Thymus (tissue), 11 donors: Measurements from ENCODE around the gene CIT. TPM values are rescaled to one million over a fixed set of nuclear protein-coding genes. Genes with fewer than 3 reads are reported as not detected.

Source experiments
- DNase-seq, 9 donors: peaks; one replicate each; pipeline ENCODE4 v3.0.0-alpha.2; 2013; ENCODE audit warnings: low spot score in 9 of 9, low read depth in 6 of 9, missing footprints in 1 of 9
- H3K27ac ChIP-seq, 2 donors: one replicate each; pipeline ENCODE4 v1.5.1; 2013; ENCODE audit warnings: control low read depth in 1 of 2, low read depth in 1 of 2, low read length in 1 of 2, mild to moderate bottlenecking in 1 of 2, moderate library complexity in 1 of 2
- H3K27me3 ChIP-seq, 2 donors: one replicate each; pipeline ENCODE4 v1.5.1; 2013; ENCODE audit warnings: low read length in 1 of 2; ENCODE audit not compliant: control insufficient read depth in 2 of 2, insufficient read depth in 1 of 2
- H3K36me3 ChIP-seq, 2 donors: one replicate each; pipeline ENCODE4 v1.5.1; 2013; ENCODE audit warnings: low read length in 1 of 2, mild to moderate bottlenecking in 1 of 2, moderate library complexity in 1 of 2; ENCODE audit not compliant: control insufficient read depth in 2 of 2, insufficient read depth in 2 of 2
- H3K4me1 ChIP-seq, 2 donors: one replicate each; pipeline ENCODE4 v1.5.1; 2013; ENCODE audit warnings: low read length in 2 of 2; ENCODE audit not compliant: control insufficient read depth in 2 of 2, insufficient read depth in 2 of 2
- H3K4me3 ChIP-seq, 2 donors: one replicate each; pipeline ENCODE4 v1.5.1; 2013; ENCODE audit warnings: low read length in 2 of 2, control low read depth in 1 of 2, mild to moderate bottlenecking in 1 of 2
- H3K9me3 ChIP-seq, 2 donors: one replicate each; pipeline ENCODE4 v1.5.1; 2013; ENCODE audit warnings: low read length in 1 of 2, mild to moderate bottlenecking in 1 of 2; ENCODE audit not compliant: control insufficient read depth in 2 of 2, insufficient read depth in 1 of 2
- WGBS: extraction: QIAGEN DNeasy Blood & Tissue Kit; methylation state at CpG from one replicate; pipeline ENCODE4 v1.1.7; 2013; 5-methylcytosine and 5-hydroxymethylcytosine counted together
- polyA plus RNA-seq: library from polyadenylated mRNA; stranded (reverse); fragments of 200-250 nt; gene quantifications from one replicate; pipeline ENCODE4 v1.2.3, GENCODE V29; 2013
- total RNA-seq: library from RNA; stranded (reverse); fragments of 120-200 nt; gene quantifications from one replicate; pipeline ENCODE4 v1.2.4, GENCODE V29; 2013
- donor health status: healthy.

The CIT gene
- total and polyA plus RNA-seq, 2 donors, result 2.6 to 9.1 TPM

DNA sequence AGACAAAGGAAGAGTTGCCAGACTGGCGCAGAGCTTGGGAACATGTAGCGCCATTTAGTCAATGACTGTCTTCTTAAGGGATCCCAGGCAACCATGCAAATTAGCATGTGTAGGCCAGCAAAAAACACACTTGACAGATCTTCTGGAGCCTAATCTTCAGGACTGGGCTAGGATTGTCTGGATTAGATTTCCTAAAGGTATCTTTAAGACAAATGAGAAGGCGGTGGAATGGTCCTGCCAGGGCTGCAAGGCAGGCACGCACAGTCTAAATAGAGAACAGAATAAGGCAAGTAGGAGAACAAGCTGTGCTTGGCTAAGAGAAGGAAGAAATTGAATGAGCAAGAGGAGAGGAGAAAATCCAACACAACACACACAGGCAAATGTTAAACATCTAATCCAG lies 80.0 kb downstream of the CIT start:
- Histone ChIP-seq H3K4me3 (no peak overlapping the region), H3K9me3 (no peaks in the 10 kb centered on the region), H3K27me3 (no peaks in the 10 kb centered on the region), H3K4me1 (no peaks in the 10 kb centered on the region), H3K27ac (no peak overlapping the region), H3K36me3 (peaks cover 26 to 46% of the 10 kb centered on the region in 2 donors)
- whole genome bisulfite sequencing, result over 99% methylated on average over 4 of the region's 4 CpGs
- no peak for DNase-seq

DNA sequence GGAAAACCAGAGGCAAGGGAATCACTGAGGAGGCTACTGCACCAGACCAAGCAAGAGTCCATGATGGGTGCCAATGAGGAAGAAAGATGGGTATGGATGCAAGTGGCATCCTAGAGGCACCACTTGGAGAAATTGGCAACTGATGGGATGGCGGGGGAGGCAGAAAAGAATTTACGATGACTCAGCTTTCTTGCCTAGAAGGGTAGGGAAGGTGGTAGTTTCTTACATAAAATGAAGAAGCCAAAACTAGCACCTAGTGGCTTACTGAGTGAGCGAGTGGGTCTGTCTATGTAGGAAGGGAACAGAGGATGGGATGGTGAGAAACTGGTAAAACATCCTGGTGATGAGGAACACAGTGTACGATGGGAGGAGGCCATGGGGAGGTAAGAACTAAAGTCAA lies 80.8 kb downstream of the CIT start:
- Histone ChIP-seq H3K27me3 (no peaks in the 10 kb centered on the region), H3K27ac (no peak overlapping the region), H3K9me3 (no peaks in the 10 kb centered on the region), H3K36me3 (peaks cover 20 to 46% of the 10 kb centered on the region in 2 donors), H3K4me1 (no peaks in the 10 kb centered on the region), H3K4me3 (no peak overlapping the region)
- DNase-seq, result no peak
- 97% methylated on average over 4 of the region's 4 CpGs for WGBS

DNA sequence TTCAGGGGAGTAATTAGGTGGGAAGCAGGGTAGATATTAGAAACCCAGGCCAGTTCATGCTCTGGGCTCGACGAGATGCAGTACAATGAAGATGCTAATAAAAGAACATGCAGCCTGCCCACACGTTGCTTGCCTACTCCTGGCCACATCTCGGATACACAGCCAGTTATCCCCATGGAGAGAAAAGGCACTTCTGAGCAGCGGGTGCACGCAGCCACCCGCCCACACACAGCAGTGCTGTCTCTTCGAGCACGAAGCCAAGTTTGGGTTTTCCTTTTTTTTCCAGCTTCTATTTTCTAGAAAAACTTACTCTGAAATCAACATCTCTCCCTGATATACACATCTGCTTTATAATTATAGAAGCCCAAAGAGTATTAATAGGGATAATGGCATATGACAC lies 85.7 kb downstream of the CIT start:
- Histone ChIP-seq H3K9me3 (no peaks in the 10 kb centered on the region), H3K4me3 (no peak overlapping the region), H3K27me3 (no peaks in the 10 kb centered on the region), H3K27ac (no peak overlapping the region), H3K4me1 (no peaks in the 10 kb centered on the region), H3K36me3 (peaks cover 18 to 24% of the 10 kb centered on the region in 2 donors)
- DNase-seq, result no peak
- 98% methylated on average over 9 of the region's 9 CpGs for WGBS

DNA sequence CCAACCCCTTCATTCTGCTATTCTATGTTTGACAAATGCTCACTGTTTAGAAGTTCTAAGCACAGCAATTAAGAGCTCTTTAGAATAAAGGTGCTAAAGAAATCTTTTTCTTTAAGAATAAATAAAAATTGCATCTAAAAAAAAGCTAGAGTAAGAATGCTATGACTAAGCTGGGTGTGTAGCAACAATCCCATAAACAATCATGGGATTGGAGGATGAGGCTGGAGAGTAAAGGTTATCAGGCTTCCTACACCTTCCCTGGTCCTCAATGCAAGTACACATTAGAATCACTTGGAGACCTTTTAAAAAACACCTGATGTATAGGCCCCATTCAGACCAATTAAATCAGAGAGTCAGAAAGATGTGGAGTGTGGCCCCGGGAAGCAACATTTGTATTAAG lies 88.3 kb downstream of the CIT start:
- WGBS, result 98% methylated on average over 1 of the region's 1 CpG
- Histone ChIP-seq H3K27ac (no peak overlapping the region), H3K4me3 (no peak overlapping the region), H3K36me3 (peaks cover 20% of the 10 kb centered on the region in 2 donors), H3K27me3 (no peaks in the 10 kb centered on the region), H3K4me1 (no peaks in the 10 kb centered on the region), H3K9me3 (no peaks in the 10 kb centered on the region)
- DNase-seq, result no peak

DNA sequence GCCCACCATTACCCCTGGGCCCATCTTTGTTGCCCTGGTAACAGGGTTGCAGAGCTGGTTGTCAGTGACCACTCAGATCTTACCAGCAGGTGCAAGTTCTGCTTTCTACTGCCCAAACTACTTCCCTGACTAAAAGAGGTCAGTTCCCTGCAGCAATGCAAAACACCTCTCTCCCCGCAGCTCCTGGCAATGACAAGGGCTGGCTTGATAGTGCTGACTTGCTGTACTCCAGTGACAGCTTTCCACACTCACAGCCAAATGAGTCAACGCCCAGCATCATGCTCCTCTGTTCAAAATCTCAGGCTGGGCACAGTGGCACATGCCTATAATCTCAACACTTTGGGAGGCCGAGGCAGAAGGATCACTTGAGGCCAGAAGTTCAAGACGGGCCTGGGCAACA lies 90.6 kb downstream of the CIT start:
- Histone ChIP-seq H3K4me1 (no peaks in the 10 kb centered on the region), H3K27ac (no peak overlapping the region), H3K9me3 (no peaks in the 10 kb centered on the region), H3K4me3 (no peak overlapping the region), H3K27me3 (no peaks in the 10 kb centered on the region), H3K36me3 (peaks cover 33 to 36% of the 10 kb centered on the region in 2 donors)
- no peak for DNase-seq
- WGBS, result 98% methylated on average over 4 of the region's 4 CpGs

DNA sequence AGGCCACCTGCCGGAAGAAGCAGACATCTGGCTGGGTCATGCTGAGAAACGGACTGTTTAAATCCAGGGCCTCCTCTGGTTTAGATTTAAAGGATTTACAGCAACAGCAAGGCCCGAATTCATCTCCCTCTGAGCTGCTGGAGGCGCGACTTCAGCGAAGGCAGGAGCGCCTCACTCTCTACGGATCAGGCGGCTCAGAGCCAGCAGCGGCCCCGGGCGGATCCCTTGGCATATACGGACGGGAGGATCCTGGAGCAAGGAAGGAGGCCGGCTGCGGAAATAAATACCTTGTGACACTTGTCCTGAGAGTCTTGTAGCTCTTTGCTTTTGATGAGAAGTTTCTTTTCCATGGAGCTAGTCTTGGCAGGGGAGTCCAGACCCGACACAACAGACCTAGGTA lies 92.4 kb downstream of the CIT start:
- no peaks in the 10 kb centered on the region for H3K27me3 ChIP-seq

DNA sequence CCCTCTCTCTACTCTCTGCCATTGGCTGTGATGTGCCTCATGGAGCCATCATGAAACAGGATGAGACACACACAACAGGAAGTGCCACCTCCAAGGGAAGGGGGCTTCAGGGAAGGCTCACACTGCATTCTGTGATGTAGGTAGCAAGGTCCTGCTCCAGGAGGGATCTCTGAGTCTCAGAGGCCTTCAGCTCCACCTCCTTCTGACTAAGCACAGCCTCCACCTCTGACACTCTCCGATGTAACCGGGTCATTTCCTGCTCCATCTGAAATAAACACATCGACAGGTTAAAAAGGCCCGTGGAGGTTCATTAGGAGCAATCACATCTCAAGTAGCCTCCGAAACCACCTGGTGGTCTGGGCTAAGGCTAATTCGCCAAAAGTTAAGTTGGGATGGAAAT lies 93.3 kb downstream of the CIT start:
- Histone ChIP-seq H3K4me1 (no peaks in the 10 kb centered on the region), H3K4me3 (no peak overlapping the region), H3K27ac (no peak overlapping the region), H3K9me3 (no peaks in the 10 kb centered on the region), H3K27me3 (no peaks in the 10 kb centered on the region), H3K36me3 (peaks cover 41 to 44% of the 10 kb centered on the region in 2 donors)
- DNase-seq, result no peak
- 97% methylated on average over 6 of the region's 6 CpGs for WGBS

More for the DNA sequence above, 92.4 kb downstream of the CIT start:
- no peak overlapping the region for H3K27ac ChIP-seq
- no peak overlapping the region for H3K4me3 ChIP-seq
- H3K36me3 ChIP-seq, result peaks cover 39 to 42% of the 10 kb centered on the region in 2 donors
- H3K4me1 ChIP-seq, result no peaks in the 10 kb centered on the region
- H3K9me3 ChIP-seq, result no peaks in the 10 kb centered on the region
- no peak for DNase-seq
- 99% methylated on average over 17 of the region's 17 CpGs for WGBS

DNA sequence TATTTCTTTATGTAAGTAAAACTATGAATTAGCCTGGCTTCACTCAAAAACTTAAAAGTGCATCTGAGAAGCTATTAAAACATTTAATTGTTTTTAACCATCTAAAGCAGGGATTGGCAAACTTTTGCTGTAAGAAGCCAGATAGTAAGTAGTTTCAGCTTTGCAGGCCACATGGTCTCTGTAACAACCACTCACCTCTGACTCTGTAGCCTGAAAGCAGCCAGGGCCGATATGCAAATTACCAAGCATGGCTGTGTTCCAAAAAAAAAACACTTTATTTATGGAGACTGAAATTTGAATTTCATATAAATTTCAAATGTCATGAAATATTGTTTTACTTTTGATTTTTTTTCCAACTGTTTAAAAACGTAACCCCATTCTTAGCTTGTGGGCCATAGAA lies 95.3 kb downstream of the CIT start:
- no peaks in the 10 kb centered on the region for H3K27me3 ChIP-seq
- H3K36me3 ChIP-seq, result peaks cover 40 to 44% of the 10 kb centered on the region in 2 donors
- DNase-seq, result no peak
- H3K4me1 ChIP-seq, result no peaks in the 10 kb centered on the region
- H3K4me3 ChIP-seq, result no peak overlapping the region
- over 99% methylated on average over 2 of the region's 2 CpGs for WGBS
- H3K9me3 ChIP-seq, result no peaks in the 10 kb centered on the region
- H3K27ac ChIP-seq, result no peak overlapping the region

DNA sequence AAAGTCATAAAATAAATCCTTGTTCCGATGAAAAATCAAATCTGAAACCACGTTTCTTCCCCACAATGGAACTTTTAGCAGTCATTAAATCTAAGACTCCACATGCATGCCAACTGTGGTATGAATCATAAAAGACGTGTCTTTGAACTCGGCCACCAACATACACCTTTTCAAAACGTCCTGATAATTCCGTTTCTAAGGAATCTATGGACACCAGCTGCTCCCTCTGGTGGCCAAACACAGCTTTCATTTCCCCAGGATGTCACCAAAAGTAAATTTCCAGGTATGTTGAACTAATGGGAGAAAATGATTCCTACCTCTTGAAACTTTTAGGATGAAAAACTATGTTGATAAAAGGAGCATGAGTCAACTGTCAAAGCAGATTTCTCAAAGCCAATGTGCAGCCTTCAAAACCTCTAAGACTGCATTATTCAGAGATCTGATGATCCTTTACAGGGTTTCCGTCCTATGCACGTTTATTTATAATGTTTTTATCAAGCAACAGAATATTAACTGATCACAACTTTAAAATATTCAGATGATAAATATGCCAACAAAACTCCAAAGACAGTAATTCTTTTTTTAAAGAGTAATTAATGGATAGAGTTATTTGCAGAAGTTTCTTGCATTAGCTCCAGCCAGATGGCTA lies 96.2 kb downstream of the CIT start:
- Histone ChIP-seq H3K27me3 (no peaks in the 10 kb centered on the region), H3K27ac (no peak overlapping the region), H3K9me3 (no peaks in the 10 kb centered on the region), H3K4me1 (no peaks in the 10 kb centered on the region), H3K36me3 (peaks cover 37 to 45% of the 10 kb centered on the region in 2 donors), H3K4me3 (no peak overlapping the region)
- DNase-seq, result peak in 1 of 9 donors; percentile 2
- 76% methylated on average over 8 of the region's 8 CpGs for WGBS
